ENCODE measurements around the gene GPC5.
"Not testable (repeated sequence)": the region's sequence is repeated elsewhere in the genome, so short reads cannot be mapped to it uniquely, and the experiment has no call there.

The GPC5 gene

DNA sequence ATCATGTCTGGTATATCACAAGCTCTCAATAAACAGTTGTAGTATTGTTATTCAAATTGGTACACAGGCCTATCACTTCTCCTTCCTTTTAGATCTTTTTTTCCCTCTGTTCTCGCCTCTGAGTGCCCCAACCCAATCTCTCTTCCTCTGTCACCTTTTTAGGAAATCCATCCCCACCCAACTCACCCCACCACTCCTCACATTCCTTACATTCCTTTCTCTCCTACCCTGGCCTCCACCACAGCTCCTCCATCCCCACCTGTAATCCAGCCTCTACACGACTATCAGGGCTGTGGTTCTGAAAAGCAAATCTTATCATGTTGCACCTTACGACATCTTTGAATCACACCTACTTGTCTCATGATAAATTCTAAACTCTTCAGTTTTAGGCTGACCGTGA is 1282.8 kb downstream of the GPC5 start:
- no peak for DNase-seq

DNA sequence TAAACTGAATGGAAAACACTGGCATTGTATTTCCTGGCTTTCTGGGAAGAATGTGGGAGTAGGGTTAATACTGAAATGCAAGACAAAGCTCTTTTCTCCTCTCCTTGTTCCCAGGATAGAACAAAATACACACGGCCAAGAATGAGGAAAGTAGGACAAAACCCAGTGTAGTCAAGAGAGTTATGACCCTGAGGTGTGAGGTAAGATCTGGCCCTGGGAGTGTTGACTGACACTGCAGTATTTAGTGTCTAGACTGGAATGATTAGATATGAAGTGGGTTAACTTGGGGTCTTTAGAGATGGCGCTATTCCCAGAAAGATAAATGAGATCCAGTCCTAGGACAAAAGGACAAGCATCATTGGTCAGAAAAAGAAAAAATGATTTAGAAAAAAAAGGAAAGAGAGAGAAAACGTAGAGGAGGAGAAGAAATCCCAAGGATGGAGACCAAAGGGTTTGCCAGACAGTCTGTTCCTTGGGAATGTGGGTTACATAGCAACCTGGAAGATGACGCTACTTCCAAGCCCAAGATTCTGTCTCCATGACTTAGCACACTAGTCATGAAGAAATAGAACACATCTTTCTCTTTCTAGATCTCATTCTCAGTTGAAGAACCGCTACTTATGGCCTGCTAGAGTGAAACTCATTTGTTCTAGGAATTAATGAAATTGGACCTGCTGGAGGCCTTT is 1284.6 kb downstream of the GPC5 start:
- DNase-seq: no peak

DNA sequence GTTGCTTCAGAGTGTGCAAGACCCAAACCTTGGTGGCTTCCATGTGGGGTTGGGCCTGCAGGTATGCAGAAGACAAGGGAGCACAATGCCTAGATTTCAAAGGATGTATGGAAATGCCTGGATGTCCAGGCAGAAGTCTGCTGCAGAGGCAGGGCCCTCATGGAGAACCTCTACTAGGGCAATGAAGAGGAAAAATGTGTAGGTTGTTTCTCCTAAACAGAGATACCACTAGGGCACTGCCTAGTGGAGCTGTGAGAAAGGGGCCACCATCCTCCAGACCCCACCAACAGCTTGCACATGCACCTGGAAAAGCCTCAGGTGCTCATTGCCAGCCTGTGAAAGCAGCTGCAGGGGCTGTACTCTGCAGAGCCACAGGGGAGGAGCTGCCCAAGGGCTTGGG is 1295.6 kb downstream of the GPC5 start:
- no peak for DNase-seq

DNA sequence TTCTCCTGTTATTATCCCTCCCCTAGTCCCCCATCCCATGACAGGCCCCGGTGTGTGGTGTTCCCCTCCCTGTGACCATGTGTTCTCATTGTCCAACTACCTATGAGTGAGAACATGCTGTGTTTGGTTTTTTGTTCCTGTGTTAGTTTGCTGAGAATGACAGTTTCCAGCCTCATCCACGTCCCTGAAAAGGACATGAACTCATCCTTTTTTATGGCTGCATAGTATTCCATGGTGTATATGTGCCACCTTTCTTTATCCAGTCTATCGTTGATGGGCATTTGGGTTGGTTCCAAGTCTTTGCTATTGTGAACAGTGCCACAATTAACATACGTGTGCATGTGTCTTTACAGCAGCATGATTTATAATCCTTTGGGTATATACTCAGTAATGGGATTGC is 1297.4 kb downstream of the GPC5 start:
- DNase-seq: not testable (repeated sequence)

DNA sequence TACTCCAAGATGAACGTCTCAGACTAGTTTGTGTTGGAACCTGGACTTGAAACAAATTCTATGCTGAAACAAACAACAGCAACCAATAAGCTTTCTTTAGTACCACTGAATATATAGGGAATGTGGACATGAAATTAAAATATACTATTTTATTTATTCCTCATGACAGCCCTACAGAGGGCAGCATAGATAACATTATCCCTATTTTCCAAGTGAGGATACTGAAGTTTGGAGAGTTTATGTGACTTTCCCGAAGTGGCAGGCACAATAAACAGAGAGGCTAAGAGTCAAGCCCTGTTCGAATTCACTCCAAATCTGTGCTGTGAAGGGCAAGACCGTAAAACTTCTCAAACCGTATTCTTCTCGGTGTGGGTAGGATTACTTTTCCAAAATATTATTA is 1318.3 kb downstream of the GPC5 start:
- no peak for DNase-seq

DNA sequence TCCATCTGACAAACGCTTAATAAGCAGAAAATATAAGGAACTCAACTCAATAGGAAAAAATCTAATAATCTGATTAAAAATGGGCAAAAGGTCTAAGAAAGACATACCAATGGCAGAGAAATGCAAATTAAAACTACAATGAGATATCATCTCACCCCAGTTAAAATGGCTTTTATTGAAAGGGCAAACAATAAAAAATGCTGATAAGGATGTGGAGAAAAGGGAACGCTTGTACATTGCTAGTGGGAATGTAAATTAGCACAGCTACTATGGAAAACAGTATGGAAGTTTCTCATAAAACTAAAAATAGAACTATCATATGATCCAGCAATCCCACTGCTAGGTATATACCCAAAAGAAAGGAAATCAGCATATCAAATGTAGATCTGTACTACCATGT is 1319.4 kb downstream of the GPC5 start:
- no peak for DNase-seq

DNA sequence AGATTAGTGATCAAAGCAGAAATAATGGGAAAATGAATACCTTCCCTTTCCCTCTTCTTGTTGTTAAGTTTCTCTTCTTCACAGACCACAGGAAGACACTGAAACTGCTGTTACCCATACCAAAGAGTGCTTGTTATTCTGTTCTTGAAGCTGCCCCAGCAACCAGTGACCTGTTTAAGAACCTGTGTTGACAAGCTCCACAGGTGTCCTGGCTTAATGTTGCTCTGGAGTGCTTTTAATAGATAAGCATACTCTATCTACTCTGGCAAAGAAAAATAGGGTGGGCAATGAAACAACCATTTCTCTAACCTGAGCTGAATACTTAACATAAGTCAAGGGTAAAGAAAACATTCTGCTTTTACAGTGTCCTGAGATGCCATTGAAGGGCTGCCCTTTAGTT is 1321.4 kb downstream of the GPC5 start:
- DNase-seq: no peak

DNA sequence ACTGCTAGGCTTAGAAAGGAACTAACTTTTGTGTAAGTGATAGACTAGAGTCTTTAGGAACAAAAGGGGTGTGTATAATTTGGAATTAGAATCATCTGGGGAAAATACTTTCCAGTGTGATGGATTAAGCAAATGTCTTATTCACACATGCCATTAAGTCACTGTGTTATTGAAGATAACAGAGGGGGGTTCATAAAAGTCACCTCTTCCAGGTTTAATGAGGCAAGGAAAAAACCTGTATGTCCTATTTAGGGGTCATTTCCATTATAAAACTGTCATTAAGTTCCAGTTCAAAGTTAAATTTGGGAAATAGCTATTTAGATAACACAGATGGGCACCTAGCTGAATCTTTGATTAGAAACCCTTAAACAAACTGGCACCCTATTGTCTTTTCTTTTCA is 1323.2 kb downstream of the GPC5 start:
- no peak for DNase-seq

DNA sequence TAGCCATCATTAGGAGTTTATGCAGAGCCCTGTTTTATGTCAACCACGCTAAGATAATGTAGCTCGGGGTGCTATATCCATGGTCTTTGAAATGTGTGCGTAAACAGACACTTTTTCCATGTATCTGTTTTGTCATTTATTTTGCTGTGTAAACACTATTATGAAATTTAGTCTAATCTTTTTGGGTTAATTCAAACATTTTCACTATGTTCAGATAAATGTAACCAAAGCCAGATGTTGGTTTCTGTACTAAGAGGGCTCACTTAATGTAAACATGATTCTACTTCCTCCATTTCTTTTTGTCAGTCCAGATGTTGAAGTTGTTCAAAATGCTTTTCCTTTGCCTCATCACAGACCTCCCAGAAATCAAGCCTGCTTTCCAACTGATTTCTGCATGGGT is 1328.7 kb downstream of the GPC5 start:
- no peak for DNase-seq

DNA sequence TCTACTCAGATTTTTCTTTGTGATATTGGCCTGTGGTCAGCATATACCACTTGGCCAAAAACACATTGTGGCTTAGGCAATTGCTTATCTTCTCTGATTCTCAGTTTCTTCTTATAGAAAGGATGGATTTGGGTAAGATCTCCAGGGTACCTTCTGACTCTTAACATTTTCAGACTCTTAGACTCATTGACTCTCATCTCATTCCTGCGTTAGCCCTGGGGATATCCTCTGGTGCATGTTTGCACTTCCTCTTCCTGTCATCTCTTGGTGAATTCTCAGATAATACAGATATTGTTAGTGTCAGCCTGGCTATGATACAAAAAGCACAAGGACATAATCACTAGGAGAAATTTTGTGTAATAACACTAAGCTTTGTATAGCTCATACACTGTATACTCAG is 1335.6 kb downstream of the GPC5 start:
- DNase-seq: peak in 1 of 5 experiments; percentile 3

DNA sequence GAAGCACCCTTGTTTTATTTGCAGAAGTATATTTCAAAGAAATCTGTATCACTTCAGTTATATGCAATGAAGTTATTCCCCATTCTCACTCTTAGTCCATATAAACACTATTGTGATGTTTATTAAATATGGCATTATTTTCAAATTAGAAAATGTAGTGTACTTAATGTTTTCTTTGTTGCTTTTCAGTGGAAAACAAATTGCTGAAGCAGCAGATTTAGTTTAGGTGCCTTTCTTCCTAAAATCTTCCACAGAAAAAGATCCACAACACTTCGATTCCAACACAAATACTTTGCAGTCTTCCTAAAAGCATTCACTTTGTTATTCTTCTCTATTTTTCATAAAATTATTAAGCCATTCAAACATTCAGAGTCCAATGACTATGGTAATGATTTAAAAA is 1336.1 kb downstream of the GPC5 start:
- DNase-seq: no peak

DNA sequence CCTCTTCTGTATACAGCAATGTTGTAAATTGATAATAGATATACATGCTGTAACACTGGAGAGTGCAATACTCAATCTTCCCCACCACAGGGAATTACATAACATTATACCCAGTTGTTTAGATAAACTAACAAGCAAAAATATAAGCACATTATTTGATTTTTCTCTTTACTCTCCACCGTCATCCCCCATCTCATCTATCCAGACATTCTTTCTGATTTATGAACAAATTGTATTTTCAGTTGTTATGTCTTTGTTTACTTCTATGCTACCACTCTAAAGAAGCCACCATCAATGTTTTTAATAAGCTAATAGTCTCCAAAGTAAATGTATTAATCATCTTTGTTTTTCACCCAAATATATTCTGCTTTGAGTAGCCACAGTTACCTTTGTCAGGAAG is 1337.5 kb downstream of the GPC5 start:
- DNase-seq: no peak

DNA sequence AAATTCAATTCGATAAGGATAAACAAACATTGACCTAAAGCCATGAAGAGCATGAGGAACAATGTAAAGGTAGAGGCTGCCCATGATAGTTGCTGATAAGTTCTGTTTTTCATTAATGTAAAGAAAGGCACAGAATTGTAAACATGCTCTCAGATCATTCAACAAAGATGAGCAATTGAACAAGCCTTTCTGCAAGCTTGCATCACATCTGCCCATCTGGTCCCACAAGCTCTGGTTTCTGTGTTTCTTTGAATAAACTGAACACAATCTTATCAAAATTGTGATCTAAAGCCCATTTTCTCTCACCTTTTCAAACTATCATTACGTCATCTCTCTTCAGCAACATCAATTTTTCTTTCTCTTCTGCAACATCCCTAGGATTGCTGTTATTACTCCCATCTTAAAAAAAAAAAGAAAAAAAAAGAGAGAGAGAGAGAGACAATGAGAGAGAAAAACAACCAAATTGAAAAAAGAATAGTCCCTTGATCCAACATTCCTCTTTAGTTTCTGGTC is 1340.9 kb downstream of the GPC5 start:
- DNase-seq: no peak

DNA sequence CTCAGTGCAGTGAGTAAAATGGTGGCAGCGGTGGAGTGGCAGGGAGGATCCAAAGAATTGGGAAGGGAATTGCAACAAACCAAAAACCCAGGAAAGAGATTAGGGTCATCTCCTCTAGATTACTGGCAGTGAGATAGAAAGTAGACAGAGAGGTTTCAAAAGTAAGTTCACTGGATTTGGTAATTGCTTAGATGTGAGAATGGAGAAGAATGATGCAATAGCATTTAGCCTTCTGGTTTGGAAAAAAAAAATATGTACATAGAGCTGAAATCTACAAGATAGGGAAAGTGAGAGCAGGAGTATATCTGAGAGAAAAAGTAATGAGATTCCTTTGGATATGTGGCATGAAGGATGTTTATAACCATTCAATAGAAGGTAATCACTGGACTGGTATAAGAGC is 1345.6 kb downstream of the GPC5 start:
- DNase-seq: no peak

DNA sequence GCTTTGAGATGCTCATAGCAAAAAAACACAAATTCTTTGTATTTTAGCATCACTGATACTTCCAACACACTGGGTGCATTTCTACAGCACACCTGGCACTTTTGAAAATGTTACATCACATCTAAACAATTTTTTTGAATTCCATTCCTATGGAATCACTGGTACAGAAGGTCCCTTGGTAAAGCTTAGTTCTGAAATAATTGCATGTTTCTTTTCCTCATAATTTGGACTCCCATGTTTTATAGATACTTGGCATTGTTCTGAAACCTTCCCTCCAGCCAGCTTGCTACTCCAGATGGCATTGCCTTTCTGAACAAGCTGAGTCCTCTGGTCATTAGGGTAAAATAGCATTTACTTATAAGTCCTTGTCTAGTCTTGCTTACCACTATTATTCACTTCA is 1346.8 kb downstream of the GPC5 start:
- no peak for DNase-seq

DNA sequence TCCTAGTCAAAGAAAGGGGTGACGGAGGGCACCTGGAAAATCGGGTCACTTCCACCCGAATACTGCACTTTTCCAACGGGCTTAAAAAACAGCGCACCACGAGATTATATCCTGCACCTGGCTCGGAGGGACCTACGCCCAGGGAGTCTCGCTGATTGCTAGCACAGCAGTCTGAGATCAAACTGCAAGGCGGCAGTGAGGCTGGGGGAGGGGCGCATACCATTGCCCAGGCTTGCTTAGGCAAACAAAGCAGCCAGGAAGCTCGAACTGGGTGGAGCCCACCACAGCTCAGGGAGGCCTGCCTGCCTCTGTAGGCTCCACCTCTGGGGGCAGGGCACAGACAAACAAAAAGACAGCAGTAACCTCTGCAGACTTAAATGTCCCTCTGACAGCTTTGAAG is 1354.3 kb downstream of the GPC5 start:
- not testable (repeated sequence) for DNase-seq

DNA sequence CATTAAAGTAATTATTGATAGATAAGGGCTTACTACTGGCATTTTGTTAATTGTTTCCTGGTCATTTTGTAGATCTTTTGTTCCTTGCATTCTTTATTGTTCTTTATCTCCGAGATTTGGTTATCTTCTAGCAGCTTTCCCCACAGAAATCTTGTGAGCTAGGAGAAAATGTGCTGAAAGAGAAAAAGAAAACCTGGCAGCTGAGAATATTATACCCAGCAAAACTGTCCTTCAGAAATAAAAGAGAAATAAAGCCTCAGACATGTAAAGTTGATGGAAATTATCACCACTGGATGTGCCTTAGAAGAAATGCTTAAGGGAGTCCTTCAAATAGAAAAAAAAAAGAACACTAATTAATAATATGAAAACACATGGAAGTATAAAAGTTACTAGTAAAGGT is 1363.3 kb downstream of the GPC5 start:
- DNase-seq: no peak

DNA sequence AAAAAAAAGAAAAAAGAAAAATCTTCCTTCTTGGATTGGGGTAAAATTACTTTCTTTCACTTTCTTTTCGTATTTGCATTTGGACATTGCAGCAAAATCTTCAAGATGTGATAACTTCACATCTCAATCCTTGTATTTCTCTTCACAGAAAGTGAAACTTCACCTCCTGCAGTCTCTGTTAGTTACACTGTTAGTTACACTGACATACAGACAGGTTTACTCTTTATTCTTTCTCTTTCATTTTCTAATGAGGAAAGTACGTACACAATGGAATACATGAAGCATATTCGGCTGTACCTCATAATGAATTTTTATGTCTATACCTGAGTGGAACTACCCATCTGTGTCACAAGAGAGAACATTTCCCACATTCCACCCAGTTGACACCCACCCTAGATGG is 1369.0 kb downstream of the GPC5 start:
- no peak for DNase-seq

DNA sequence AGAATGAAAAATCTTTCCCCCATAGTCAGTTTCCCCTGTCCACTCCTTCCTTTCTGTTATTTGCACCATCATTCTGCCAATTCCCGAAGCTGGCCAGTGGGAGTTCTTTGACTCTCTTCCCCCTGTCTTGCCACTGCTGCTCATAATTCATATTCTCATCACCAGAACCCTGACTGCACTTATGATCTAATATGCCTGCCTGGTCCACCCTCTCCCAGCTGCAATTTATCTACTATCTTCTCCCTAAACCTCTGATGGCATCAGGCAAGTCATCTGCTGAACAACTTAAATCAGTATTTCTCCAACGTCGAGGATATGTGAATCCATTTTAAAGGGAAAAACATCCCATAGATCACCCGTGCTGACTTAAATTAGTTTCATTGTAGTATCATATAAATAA is 1370.2 kb downstream of the GPC5 start:
- no peak for DNase-seq

DNA sequence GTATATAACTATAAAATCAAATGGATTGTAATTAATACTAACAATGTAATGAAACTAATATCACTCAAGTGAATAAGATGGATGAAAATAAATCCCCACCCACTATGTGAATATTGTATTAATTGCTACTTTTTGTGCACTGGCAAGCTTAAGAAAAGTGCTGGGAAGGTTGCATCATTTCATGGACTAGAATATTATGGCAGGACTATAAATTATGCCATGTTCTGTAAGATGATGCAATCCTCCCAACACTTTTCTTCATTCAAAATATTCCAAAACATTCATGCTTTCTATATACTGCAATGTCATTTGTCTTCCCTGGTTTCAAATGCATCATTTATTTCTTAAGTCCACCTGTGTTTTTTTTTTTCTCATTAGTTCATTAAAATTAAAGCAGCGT is 1370.6 kb downstream of the GPC5 start:
- DNase-seq: no peak

DNA sequence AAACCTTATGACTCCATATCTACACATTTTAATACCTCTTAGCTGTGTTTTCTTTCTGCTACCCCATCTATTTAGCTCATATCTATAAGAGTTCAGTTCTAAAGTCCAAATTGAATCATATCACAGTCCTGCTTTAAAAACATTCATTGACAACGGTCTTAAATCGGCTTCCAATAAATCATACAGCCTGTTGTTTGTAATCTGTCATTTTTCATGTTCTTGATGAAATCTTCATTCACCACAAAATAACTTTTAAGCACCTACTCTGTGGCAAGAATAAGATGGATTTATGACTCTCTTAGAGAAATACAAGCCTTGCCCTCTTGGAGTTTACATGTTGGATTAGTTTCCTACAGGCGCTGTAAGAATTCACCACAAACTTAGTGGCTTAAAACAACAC is 1377.2 kb downstream of the GPC5 start:
- DNase-seq: no peak

DNA sequence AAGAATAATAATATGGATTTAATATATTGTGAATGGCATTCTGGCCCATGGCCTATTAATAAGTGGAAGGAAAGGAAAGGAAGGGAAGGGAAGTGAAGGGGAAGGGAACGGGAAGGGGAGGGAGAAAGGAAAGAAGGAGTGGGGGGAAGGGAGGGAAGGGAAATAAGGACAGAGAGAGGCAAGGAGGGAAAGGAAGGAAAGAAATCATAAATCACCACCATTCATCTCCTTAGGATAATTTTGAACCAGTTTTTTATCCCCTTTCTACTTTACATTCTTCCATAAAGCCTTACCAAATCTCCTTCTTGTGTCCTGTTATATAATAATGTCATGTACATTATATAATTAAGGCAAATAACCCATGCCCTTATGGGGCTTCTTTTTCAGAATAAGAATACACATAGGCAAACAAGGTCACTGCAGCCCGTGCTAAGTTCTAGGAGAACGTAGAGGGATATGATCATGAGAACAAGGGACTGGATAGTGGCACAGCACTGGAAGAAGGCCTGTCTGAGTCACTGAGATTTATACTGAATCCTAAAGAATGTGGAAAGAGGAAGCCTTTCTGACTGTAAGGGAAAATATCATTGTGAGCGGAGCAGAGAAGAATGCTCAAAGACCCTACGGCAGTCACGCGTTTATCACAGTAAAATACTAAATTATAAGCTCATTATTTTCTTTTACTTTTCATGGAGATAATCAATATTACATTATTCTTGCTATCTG is 1383.7 kb downstream of the GPC5 start:
- no peak for DNase-seq

DNA sequence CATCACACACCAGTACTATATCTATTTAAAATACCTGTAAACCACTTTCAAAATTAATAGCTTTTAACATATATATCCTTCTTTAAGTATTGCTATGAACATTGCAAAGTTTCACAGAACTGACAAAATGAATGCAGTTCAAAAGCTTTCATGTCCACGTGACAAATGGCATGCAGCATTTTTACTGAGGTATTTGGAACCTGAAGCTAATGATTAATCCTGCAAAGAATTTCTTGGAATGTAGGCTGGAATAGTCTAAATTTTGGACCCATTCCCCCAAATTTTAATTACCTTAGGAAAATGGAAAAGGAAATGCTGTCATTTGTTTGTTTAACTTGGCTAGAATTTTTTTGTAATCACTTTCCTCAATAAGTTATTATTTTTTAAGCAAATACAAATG is 1404.4 kb downstream of the GPC5 start:
- no peak for DNase-seq

DNA sequence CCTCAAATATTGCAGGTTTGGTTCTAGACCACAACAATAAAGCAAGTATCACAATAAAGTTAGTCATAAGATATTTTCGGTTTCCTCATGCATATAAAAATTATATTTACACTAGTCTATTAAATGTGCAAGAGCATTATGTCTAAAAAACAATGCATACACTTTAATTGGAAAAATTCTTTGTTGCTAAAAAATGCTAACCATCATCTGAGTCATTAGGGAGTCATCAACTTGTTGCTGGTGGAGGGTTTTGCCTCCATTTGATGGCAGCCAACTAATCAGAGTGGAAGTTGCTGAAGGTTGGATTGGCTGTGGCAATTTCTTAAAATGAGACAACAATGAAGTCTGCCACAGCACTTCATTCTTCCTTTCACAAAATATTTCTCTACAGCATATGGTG is 1405.9 kb downstream of the GPC5 start:
- DNase-seq: no peak

DNA sequence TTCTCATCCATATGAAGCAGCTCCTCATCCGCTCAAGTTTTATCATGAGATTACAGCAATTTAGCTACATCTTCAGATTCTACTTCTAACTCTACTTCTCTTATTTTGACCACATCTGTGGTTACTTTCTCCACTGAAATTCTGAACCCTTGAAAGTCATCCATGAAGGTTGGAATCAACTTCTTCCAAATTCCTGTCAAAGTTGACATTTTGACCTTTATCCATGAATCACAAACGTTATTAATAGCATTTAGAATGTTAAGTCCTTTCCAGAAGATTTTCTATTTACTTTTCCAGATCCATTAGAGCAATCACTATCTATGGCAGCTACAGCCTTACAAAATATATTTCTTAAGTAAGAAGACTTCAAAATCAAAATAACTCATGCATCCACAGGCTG is 1406.5 kb downstream of the GPC5 start:
- no peak for DNase-seq
